Endothelial cell of umbilical vein (primary cell): ENCODE measurements around the gene GPR158. TPM values are rescaled to one million over a fixed set of nuclear protein-coding genes. Genes with fewer than 3 reads are reported as not detected.

Experiments
- BruUV-seq: library from RNA; stranded (reverse); fragments of 400-500 nt; replicated peaks from 2 replicates; lab custom pipeline; 2021; lab: Mats Ljungman, UMichigan
- CTCF ChIA-PET: fragments of 300-600, 350-600 bp; sonication (Branson Sonifier 250); formaldehyde crosslinking; loops from one replicate; lab custom pipeline; 2021; ENCODE audit warnings: antibody characterized with exemption, inconsistent platforms; lab: Charles Lee
- POLR2A ChIA-PET: fragments of 300-600, 350-600 bp; sonication (Branson Sonifier 250); formaldehyde crosslinking; loops from one replicate; lab custom pipeline; 2021; ENCODE audit warnings: antibody characterized with exemption, inconsistent platforms; lab: Charles Lee
- DNase-seq: peaks from one replicate; pipeline ENCODE4 v3.0.0-alpha.2; 2011; ENCODE audit warnings: low read depth, low spot score
- FAIRE-seq: peaks from 2 replicates; lab custom pipeline; 2011; peaks lifted over from hg19 to GRCh38; lab: Jason Lieb, UNC
- H2AFZ ChIP-seq: 2 replicates; pipeline ENCODE4 v1.6.0; 2012; ENCODE audit warnings: low read depth, low read length, control low read depth, inconsistent platforms
- H3K27ac ChIP-seq: 2 replicates; pipeline ENCODE4 v1.5.1; 2011; ENCODE audit warnings: low read depth, mild to moderate bottlenecking, control low read depth, low read length, moderate library complexity; ENCODE audit not compliant: insufficient read depth
- H3K27me3 ChIP-seq, 2 experiments: 2 replicates each; pipeline versions ENCODE4 v1.6.0 to v1.6.1; 2011; ENCODE audit warnings: low read length in 2 of 2, mixed read lengths in 1 of 2; ENCODE audit not compliant: control insufficient read depth in 2 of 2, insufficient read depth in 2 of 2
- H3K36me3 ChIP-seq, 2 experiments: 2 replicates in 1 of 2; 3 replicates in 1 of 2; pipeline ENCODE4 v1.5.1; 2011; ENCODE audit warnings: low read length in 2 of 2, mild to moderate bottlenecking in 1 of 2, moderate library complexity in 1 of 2; ENCODE audit not compliant: control insufficient read depth in 2 of 2, insufficient read depth in 2 of 2; ENCODE audit errors: extremely low read depth in 1 of 2
- H3K4me1 ChIP-seq: 3 replicates; pipeline ENCODE4 v1.5.1; 2011; ENCODE audit warnings: mild to moderate bottlenecking, low read length; ENCODE audit not compliant: control insufficient read depth, insufficient read depth; ENCODE audit errors: extremely low read depth
- H3K4me2 ChIP-seq: 2 replicates; pipeline ENCODE4 v1.6.1; 2011; ENCODE audit warnings: low read length, control low read depth, mixed read lengths; ENCODE audit not compliant: insufficient read depth
- H3K4me3 ChIP-seq, 3 experiments: fragments of 200-600 bp in 1 of 3; sonication (generic), shearing (Covaris generic) in 1 of 3; replicated peaks in 1 of 3; 2 replicates each; pipeline ENCODE4 v1.5.1; 2011 to 2016; ENCODE audit warnings: control low read depth in 3 of 3, low read length in 3 of 3, mild to moderate bottlenecking in 2 of 3, inconsistent platforms in 1 of 3, low read depth in 1 of 3, moderate library complexity in 1 of 3; ENCODE audit not compliant: insufficient read depth in 1 of 3
- H3K79me2 ChIP-seq: 2 replicates; pipeline ENCODE4 v1.6.0; 2012; ENCODE audit warnings: low read length, inconsistent platforms; ENCODE audit not compliant: control insufficient read depth, insufficient read depth
- H3K9ac ChIP-seq: replicated peaks from 2 replicates; pipeline ENCODE3; 2011; ENCODE audit warnings: low read length, control low read depth; ENCODE audit not compliant: insufficient read depth; ENCODE audit errors: extremely low read depth
- H3K9me1 ChIP-seq: replicated peaks from 3 replicates; pipeline ENCODE4 v1.6.0; 2011; ENCODE audit warnings: mild to moderate bottlenecking, low read length; ENCODE audit not compliant: control insufficient read depth, insufficient read depth; ENCODE audit errors: extremely low read depth
- H3K9me3 ChIP-seq: replicated peaks from 2 replicates; pipeline ENCODE4 v1.5.1; 2012; ENCODE audit warnings: low read length, inconsistent platforms; ENCODE audit not compliant: control insufficient read depth, insufficient read depth
- H4K20me1 ChIP-seq: replicated peaks from 2 replicates; pipeline ENCODE3; 2011; ENCODE audit warnings: mild to moderate bottlenecking, low read length; ENCODE audit not compliant: control insufficient read depth, insufficient read depth; ENCODE audit errors: extremely low read depth
- EZH2 ChIP-seq: IDR thresholded peaks from 2 replicates; pipeline ENCODE4 v1.6.1; 2012; ENCODE audit warnings: borderline replicate concordance, low read depth, mild to moderate bottlenecking, moderate library complexity, low read length, inconsistent platforms; ENCODE audit not compliant: severe bottlenecking
- FOS ChIP-seq: IDR thresholded peaks from 2 replicates; pipeline ENCODE4 v1.6.1; 2011; ENCODE audit warnings: mild to moderate bottlenecking, low read length, moderate library complexity, borderline replicate concordance; ENCODE audit not compliant: insufficient read depth
- GATA2 ChIP-seq: IDR thresholded peaks from 2 replicates; pipeline ENCODE4 v1.7.0; 2011; ENCODE audit warnings: low read depth, mild to moderate bottlenecking, moderate library complexity, mixed read lengths, low read length; ENCODE audit not compliant: insufficient read length, insufficient read depth
- JUN ChIP-seq: IDR thresholded peaks from 2 replicates; pipeline ENCODE4 v1.6.1; 2011; ENCODE audit warnings: borderline replicate concordance, low read depth; ENCODE audit not compliant: insufficient read length, insufficient read depth
- MYC ChIP-seq: IDR thresholded peaks from one replicate; pipeline ENCODE4 v1.6.1; 2011; ENCODE audit warnings: mild to moderate bottlenecking, low read depth, low read length
- POLR2A ChIP-seq: IDR thresholded peaks from 2 replicates; pipeline ENCODE4 v1.6.1; 2012; ENCODE audit warnings: low read depth, mild to moderate bottlenecking, control low read depth, low read length
- dilution Hi-C: fragments of 300-500 bp; cut with MboI; formaldehyde crosslinking; loops from one replicate; pipeline ENCODE4 v1.15.0; 2019; ENCODE audit warnings: low sequenced_read_pairs; ENCODE audit not compliant: extremely low pct_ligation_motif_present
- intact Hi-C: fragments of 100-400 bp; cut with micrococcal nuclease; formaldehyde crosslinking; loops from one replicate; pipeline ENCODE4 v1.10.0; 2022
- polyA plus RNA-seq, 4 experiments: library from polyadenylated mRNA; depleted of rRNA in 3 of 4; stranded (reverse) in 3 of 4; unstranded in 1 of 4; fragments of >200 nt; gene quantifications; 2 replicates each; pipeline versions ENCODE4 v1.2.1 to v1.2.3, GENCODE V29; 2011 to 2012; ENCODE audit warnings: missing spikeins in 1 of 4
- total RNA-seq: library from RNA; stranded (reverse); gene quantifications from 2 replicates; pipeline ENCODE4 v1.2.3, GENCODE V29; 2021

The GPR158 gene
- total and polyA plus RNA-seq, 2 donors (not counting 3 experiments of a cell fraction or from before 2014, with no cell fraction given), result not detected

DNA sequence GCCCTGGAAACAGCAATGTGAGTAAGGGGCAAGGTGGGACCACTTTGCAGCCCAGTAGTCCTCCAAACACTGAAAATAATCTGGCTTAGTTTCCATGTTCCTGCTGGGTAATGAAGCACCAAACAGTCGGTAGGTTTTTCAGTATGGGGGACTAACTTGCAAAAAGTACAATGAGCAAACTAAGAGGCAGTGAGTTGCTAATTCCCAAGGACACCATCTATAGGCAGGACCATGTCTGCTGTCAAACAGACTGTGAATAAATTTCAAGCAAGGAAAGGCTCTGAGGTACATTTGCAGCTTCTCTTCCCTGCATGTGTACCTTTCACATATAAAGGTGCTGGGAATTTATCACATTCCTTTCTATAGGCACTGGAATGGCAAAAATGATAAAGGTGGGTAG is 327.7 kb downstream of the GPR158 start:
- H3K4me1 ChIP-seq, result no peaks in the 10 kb centered on the region
- no peaks in the 10 kb centered on the region for H4K20me1 ChIP-seq
- no peak overlapping the region for H3K4me3 ChIP-seq
- BruUV-seq, result no TSS peak
- H3K9me1 ChIP-seq, result no peaks in the 10 kb centered on the region
- DNase-seq, result no peak
- no peaks in the 10 kb centered on the region for H3K9me3 ChIP-seq
- H3K27me3 ChIP-seq, result no peaks in the 10 kb centered on the region
- no peak overlapping the region for H3K27ac ChIP-seq
- intact Hi-C loops, result no loop called here
- ChIA-PET POLR2A (no interaction called here), CTCF (interaction anchor here (1.1 to 3.1 kb wide), 2 partner anchors 8 to 10 kb away, joined by 3 to 8 read pairs; no protein-coding TSS in a partner anchor)
- no peaks in the 10 kb centered on the region for H3K79me2 ChIP-seq
- H3K4me2 ChIP-seq, result no peak overlapping the region
- H3K36me3 ChIP-seq, result no peaks in the 10 kb centered on the region
- H3K9ac ChIP-seq, result no peak overlapping the region
- dilution Hi-C loops, result no loop called here
- no peak for FAIRE-seq
- no peak overlapping the region for H2AFZ ChIP-seq
- TF ChIP-seq GATA2 (no peak), MYC (no peak), EZH2 (no peak), JUN (no peak), POLR2A (no peak)

DNA sequence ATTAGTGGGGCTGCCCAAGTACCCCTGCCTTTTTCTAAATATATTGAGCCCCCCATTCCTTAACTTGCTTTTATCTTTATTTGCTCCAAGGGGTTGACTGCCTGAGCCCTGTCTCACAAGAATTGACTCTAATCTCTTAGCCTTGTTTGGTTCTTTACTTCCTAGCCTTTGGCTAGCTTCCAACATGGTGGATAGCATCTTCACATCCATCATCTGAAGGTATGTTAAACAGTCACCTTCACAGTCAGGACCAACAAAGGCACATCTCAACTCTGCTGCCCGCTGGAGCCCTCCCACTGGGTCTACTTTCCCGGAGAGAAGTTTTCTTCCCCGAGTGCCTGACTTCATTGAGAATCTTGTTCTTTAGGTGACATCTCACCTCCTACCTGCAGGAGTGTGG is 329.5 kb downstream of the GPR158 start:
- no peak for FAIRE-seq
- no peaks in the 10 kb centered on the region for H3K9me1 ChIP-seq
- H3K79me2 ChIP-seq, result no peaks in the 10 kb centered on the region
- no peaks in the 10 kb centered on the region for H3K9me3 ChIP-seq
- CTCF ChIA-PET, result no interaction called here
- dilution Hi-C loops, result no loop called here
- H3K27ac ChIP-seq, result no peak overlapping the region
- H3K4me2 ChIP-seq, result no peak overlapping the region
- POLR2A ChIA-PET, result no interaction called here
- H3K4me1 ChIP-seq, result no peaks in the 10 kb centered on the region
- no peak for TF ChIP-seq FOS
- intact Hi-C loops, result no loop called here
- no peak overlapping the region for H3K9ac ChIP-seq
- no peak overlapping the region for H2AFZ ChIP-seq
- no TSS peak for BruUV-seq
- H3K36me3 ChIP-seq, result no peaks in the 10 kb centered on the region
- H4K20me1 ChIP-seq, result no peaks in the 10 kb centered on the region
- DNase-seq, result no peak
- no peaks in the 10 kb centered on the region for H3K27me3 ChIP-seq
- H3K4me3 ChIP-seq, result no peak overlapping the region
